Calu3 (cell line): ENCODE results near the gene DSTYK. TPM values are rescaled to one million over a fixed set of nuclear protein-coding genes. Genes with fewer than 3 reads are reported as not detected.

Experiments
- BruUV-seq: library from RNA; stranded (reverse); fragments of 400-500 nt; replicated peaks from 2 replicates; lab custom pipeline; 2021; lab: Mats Ljungman, UMichigan
- CTCF ChIA-PET: fragments of 300-600 bp; sonication (Branson Sonifier 250); formaldehyde crosslinking; loops from one replicate; lab custom pipeline; 2022; ENCODE audit warnings: antibody characterized with exemption; lab: Charles Lee
- DNase-seq: peaks from one replicate; pipeline ENCODE4 v3.0.0; 2022
- H3K27ac Mint-ChIP-seq: one replicate; pipeline ENCODE4 v1.8.0; 2022; ENCODE audit warnings: mixed read lengths; ENCODE audit not compliant: unreplicated experiment
- H3K27me3 Mint-ChIP-seq: one replicate; pipeline ENCODE4 v1.8.0; 2022; ENCODE audit warnings: mixed read lengths; ENCODE audit not compliant: unreplicated experiment
- H3K36me3 Mint-ChIP-seq: one replicate; pipeline ENCODE4 v1.8.0; 2022; ENCODE audit warnings: mild to moderate bottlenecking, moderate library complexity, mixed read lengths; ENCODE audit not compliant: insufficient read depth, unreplicated experiment
- H3K4me1 Mint-ChIP-seq: one replicate; pipeline ENCODE4 v1.8.0; 2022; ENCODE audit warnings: mild to moderate bottlenecking, low read depth, mixed read lengths; ENCODE audit not compliant: unreplicated experiment
- H3K4me3 Mint-ChIP-seq: one replicate; pipeline ENCODE4 v1.8.0; 2022; ENCODE audit warnings: mild to moderate bottlenecking, low read depth, moderate library complexity, mixed read lengths; ENCODE audit not compliant: unreplicated experiment
- H3K9me3 Mint-ChIP-seq: one replicate; pipeline ENCODE4 v1.8.0; 2022; ENCODE audit warnings: low read depth, mixed read lengths; ENCODE audit not compliant: unreplicated experiment
- intact Hi-C: fragments of 100-400 bp; cut with micrococcal nuclease; formaldehyde crosslinking; loops from one replicate; pipeline ENCODE4 v1.10.0; 2022; ENCODE audit not compliant: unreplicated experiment
- total RNA-seq: library from RNA; stranded (reverse); gene quantifications from 2 replicates; pipeline ENCODE4 v1.2.3, GENCODE V29; 2022
- TF ChIP-seq, protein P1 (sequence below): fragments of 200-600 bp; IDR thresholded peaks from one replicate; pipeline ENCODE4 v1.8.0; 2022; ENCODE audit warnings: antibody characterized with exemption; ENCODE audit not compliant: unreplicated experiment

Gene DSTYK
- total RNA-seq, 1 experiment from 2014 or later = 8.3 TPM

DNA sequence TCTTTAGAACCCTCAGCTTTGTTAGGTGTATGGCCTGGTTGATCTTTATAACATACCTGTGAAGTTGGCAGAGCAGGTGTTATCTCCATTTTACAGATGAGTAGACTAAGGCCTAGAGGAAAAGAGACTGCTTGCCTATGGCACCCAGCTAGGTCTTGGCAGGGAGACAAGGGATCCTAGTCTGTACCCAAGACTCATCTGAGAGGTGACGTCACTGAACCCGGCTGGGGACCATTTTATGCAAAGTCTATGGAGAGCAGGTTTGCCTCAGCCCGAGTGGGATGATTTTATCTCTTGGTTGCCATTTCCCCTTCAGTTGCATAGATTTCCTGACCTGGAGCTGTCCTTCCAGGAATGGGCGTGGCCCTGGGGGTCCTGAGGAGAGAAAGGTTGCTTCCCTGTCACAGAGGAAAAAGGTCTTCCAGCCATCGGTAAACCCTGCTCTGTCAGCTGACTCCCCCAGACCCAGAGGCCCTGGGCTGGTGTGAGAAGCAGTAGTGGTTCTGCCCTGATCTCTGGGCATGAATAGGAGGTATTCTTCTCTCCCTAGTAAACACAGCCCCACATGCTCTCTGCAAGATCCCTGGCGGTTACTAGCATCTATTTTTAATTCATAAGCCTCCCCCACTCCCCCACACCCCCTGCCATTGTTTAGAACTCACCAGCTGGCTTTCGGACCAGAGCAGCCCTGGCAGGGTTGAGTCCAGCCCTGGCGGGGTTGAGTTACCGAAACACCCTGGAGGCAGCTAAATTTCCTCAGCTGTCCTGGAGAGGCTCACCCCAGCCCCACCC, 35.8 kb upstream of the DSTYK start:
- H3K27me3 Mint-ChIP-seq = peaks cover 44% of the 10 kb centered on the region
- intact Hi-C loops = no loop called here
- CTCF ChIA-PET = interaction anchor here (1.4 to 1.6 kb wide), 3 partner anchors 9 to 18 kb away, joined by 5 to 10 read pairs (median 8); no protein-coding TSS in a partner anchor
- DNase-seq = no peak
- H3K4me3 Mint-ChIP-seq = no peak overlapping the region
- H3K9me3 Mint-ChIP-seq = no peaks in the 10 kb centered on the region
- TF ChIP-seq, protein P1, sequence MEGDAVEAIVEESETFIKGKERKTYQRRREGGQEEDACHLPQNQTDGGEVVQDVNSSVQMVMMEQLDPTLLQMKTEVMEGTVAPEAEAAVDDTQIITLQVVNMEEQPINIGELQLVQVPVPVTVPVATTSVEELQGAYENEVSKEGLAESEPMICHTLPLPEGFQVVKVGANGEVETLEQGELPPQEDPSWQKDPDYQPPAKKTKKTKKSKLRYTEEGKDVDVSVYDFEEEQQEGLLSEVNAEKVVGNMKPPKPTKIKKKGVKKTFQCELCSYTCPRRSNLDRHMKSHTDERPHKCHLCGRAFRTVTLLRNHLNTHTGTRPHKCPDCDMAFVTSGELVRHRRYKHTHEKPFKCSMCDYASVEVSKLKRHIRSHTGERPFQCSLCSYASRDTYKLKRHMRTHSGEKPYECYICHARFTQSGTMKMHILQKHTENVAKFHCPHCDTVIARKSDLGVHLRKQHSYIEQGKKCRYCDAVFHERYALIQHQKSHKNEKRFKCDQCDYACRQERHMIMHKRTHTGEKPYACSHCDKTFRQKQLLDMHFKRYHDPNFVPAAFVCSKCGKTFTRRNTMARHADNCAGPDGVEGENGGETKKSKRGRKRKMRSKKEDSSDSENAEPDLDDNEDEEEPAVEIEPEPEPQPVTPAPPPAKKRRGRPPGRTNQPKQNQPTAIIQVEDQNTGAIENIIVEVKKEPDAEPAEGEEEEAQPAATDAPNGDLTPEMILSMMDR = no peak
- no TSS peak for BruUV-seq
- no peaks in the 10 kb centered on the region for H3K4me1 Mint-ChIP-seq
- H3K36me3 Mint-ChIP-seq = no peaks in the 10 kb centered on the region
- no peak overlapping the region for H3K27ac Mint-ChIP-seq

GRCh38 chr1:205246351-205247119, 35.0 kb upstream of the DSTYK start:
- BruUV-seq = no TSS peak
- Mint-ChIP-seq H3K9me3 (no peaks in the 10 kb centered on the region), H3K36me3 (no peaks in the 10 kb centered on the region), H3K27ac (no peak overlapping the region), H3K27me3 (peaks cover 36% of the 10 kb centered on the region), H3K4me1 (no peaks in the 10 kb centered on the region), H3K4me3 (no peak overlapping the region)
- TF ChIP-seq, protein P1 = no peak
- CTCF ChIA-PET = interaction anchor here (0.7 to 1.6 kb wide), 5 partner anchors 8 to 19 kb away, joined by 3 to 10 read pairs (median 5); partner anchors contain the start of gene TMCC2
- intact Hi-C loops = no loop called here
- no peak for DNase-seq

- CTCF ChIA-PET = interaction anchor here (0.5 to 0.8 kb wide), 3 partner anchors 14 to 32 kb away, joined by 3 to 4 read pairs (median 3); no protein-coding TSS in a partner anchor
- no peaks in the 10 kb centered on the region for H3K36me3 Mint-ChIP-seq
- no TSS peak for BruUV-seq
- no peak for DNase-seq
- H3K27ac Mint-ChIP-seq = no peak overlapping the region
- peaks cover 22% of the 10 kb centered on the region for H3K27me3 Mint-ChIP-seq
- no peaks in the 10 kb centered on the region for H3K9me3 Mint-ChIP-seq
- no peak overlapping the region for H3K4me3 Mint-ChIP-seq
- TF ChIP-seq, protein P1 = no peak
- intact Hi-C loops = no loop called here
- H3K4me1 Mint-ChIP-seq = no peaks in the 10 kb centered on the region
Measured at GRCh38 chr1:205245096-205245495, 33.6 kb upstream of the DSTYK start.

DNA sequence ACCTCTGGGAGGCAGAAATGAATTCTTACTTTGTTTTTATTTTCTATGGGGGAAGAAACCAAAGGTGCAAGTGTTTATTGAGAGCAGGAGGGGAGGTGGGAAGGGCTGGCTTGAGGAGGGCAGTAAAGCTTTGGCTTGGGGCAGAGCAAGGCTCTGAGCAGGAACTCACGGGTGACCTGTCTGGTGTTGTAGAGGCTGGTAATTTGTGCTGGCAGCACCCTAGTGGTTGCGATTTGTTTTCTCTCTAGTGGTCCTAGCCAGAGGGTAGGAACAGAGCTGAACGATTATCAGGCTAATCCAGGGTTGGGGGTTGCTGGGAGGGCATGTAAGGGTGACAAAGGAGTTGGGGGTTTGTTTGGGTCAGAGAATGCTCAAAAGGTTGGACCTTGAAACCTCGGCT, 32.9 kb upstream of the DSTYK start:
- Mint-ChIP-seq H3K4me3 (no peak overlapping the region), H3K36me3 (no peaks in the 10 kb centered on the region), H3K9me3 (no peaks in the 10 kb centered on the region), H3K27me3 (peaks cover 15% of the 10 kb centered on the region), H3K4me1 (no peaks in the 10 kb centered on the region), H3K27ac (no peak overlapping the region)
- no peak for DNase-seq
- CTCF ChIA-PET = interaction anchor here (0.5 to 1.0 kb wide), 2 partner anchors 12 to 33 kb away, joined by 4 read pairs; no protein-coding TSS in a partner anchor
- TF ChIP-seq, protein P1 = no peak
- BruUV-seq = no TSS peak
- intact Hi-C loops = no loop called here
